ENCODE data around the gene PTPRM.

DNA sequence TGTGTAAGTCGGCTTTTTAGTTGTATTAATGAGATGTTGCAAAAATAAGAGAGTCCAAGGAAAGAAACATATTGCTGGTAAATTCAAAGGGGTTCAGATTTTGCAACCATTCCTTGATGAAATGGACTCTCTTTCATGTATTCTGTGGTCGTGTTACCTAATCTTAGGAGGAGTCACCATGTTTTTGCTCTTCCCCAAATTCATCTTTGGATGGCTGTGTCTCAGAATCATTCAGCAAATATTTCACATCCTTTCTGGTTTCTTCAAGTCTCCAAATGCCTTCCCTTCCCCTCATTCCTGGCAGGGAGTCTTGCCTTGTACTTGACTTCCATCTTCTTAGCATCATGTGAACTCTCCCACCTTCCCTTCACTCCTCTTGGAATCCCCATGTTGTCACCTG lies 66.1 kb downstream of the PTPRM start:
- TF ChIP-seq POLR2A (IDR thresholded peaks at IDR 0.05) (no peak), CTCF (IDR thresholded peaks at IDR 0.05) (no peak)

Data from lower leg skin (tissue), 3 donors.